Upper lobe of left lung (tissue), 4 donors: ENCODE results near the gene GPC1.

ENCODE experiments used
- CTCF ChIP-seq, 6 experiments: fragments of 450-650 bp in 4 of 6; fragments of 200-600 bp in 2 of 6; sonication (generic) in 2 of 6; IDR thresholded peaks; one replicate each; pipeline ENCODE4 v1.5.1; 2016 to 2019; ENCODE audit warnings: antibody characterized with exemption in 6 of 6
- POLR2A ChIP-seq, 4 donors: fragments of 450-650 bp; IDR thresholded peaks; one replicate each; pipeline ENCODE4 v1.5.1; 2016 to 2017; ENCODE audit warnings: antibody characterized with exemption in 4 of 4, mild to moderate bottlenecking in 2 of 4
- POLR2AphosphoS5 ChIP-seq, 2 donors: sonication (generic); formaldehyde crosslinking; IDR thresholded peaks; one replicate each; pipeline ENCODE4 v1.5.1; 2017; ENCODE audit warnings: antibody characterized with exemption in 2 of 2

- TF ChIP-seq POLR2A (IDR thresholded peaks at IDR 0.05): no peak
- TF ChIP-seq CTCF (IDR thresholded peaks at IDR 0.05): no peak
- TF ChIP-seq POLR2AphosphoS5 (IDR thresholded peaks at IDR 0.05): no peak
These were observed 32.3 kb downstream of the GPC1 start for GRCh38 chr2:240467659-240468302.
